NCI-H1092 treated with DMSO at 0.1 percent for 48 hours (cell line): ENCODE results near the gene ANLN.
"Not testable (repeated sequence)": the region's sequence is repeated elsewhere in the genome, so short reads cannot be mapped to it uniquely, and the experiment has no call there.

ENCODE experiments used
- DNase-seq: peaks from one replicate; lab custom pipeline; 2025; lab: John Stamatoyannopoulos, UW

ANLN gene

GRCh38 chr7:36466001-36466400 is 76.3 kb downstream of the ANLN start:
- not testable (repeated sequence) for DNase-seq

- no peak for DNase-seq
These were observed 78.9 kb downstream of the ANLN start for GRCh38 chr7:36468370-36469101.

- no peak for DNase-seq
These were observed 79.6 kb downstream of the ANLN start for GRCh38 chr7:36469236-36469635.

- no peak for DNase-seq
These were observed 82.6 kb downstream of the ANLN start for GRCh38 chr7:36472141-36472729.

GRCh38 chr7:36473454-36474282 is 84.0 kb downstream of the ANLN start:
- peak; percentile 16 for DNase-seq

GRCh38 chr7:36474283-36475010 is 84.8 kb downstream of the ANLN start:
- no peak for DNase-seq

GRCh38 chr7:36475011-36475342 is 85.3 kb downstream of the ANLN start:
- no peak for DNase-seq

GRCh38 chr7:36475381-36475780 is 85.7 kb downstream of the ANLN start:
- no peak for DNase-seq

GRCh38 chr7:36478745-36479144 is 89.1 kb downstream of the ANLN start:
- no peak for DNase-seq

- not testable (repeated sequence) for DNase-seq
These were observed 94.2 kb downstream of the ANLN start for GRCh38 chr7:36483853-36484252.

GRCh38 chr7:36484265-36484664 is 94.6 kb downstream of the ANLN start:
- DNase-seq: no peak

GRCh38 chr7:36486336-36486735 is 96.7 kb downstream of the ANLN start:
- no peak for DNase-seq

- peak; percentile 77 for DNase-seq
These were observed 98.2 kb downstream of the ANLN start for GRCh38 chr7:36487756-36488336.

- DNase-seq: not testable (repeated sequence)
These were observed 99.0 kb downstream of the ANLN start for GRCh38 chr7:36488672-36489071.

- no peak for DNase-seq
These were observed 100.8 kb downstream of the ANLN start for GRCh38 chr7:36490419-36490830.

GRCh38 chr7:36491317-36491716 is 101.7 kb downstream of the ANLN start:
- no peak for DNase-seq

GRCh38 chr7:36496576-36496975 is 106.9 kb downstream of the ANLN start:
- no peak for DNase-seq

- DNase-seq: not testable (repeated sequence)
These were observed 107.5 kb downstream of the ANLN start for GRCh38 chr7:36497176-36497575.

GRCh38 chr7:36497775-36498174 is 108.1 kb downstream of the ANLN start:
- DNase-seq: no peak
